Psoas muscle (tissue), 8 donors: ENCODE data around the gene PPP2R3A. TPM values are rescaled to one million over a fixed set of nuclear protein-coding genes. Genes with fewer than 3 reads are reported as not detected.
"Not testable (repeated sequence)": the region's sequence is repeated elsewhere in the genome, so short reads cannot be mapped to it uniquely, and the experiment has no call there.

Experiments
- ATAC-seq, 4 donors: fragments of 200-7000 bp; cut with Tn5 transposase; one replicate each; pipeline ENCODE4 v1.9.1; 2020; ENCODE audit warnings: moderate library complexity in 3 of 4, mild to moderate bottlenecking in 2 of 4
- DNase-seq, 2 donors: peaks; one replicate each; pipeline ENCODE4 v3.0.0-alpha.2; 2020
- H3K27ac ChIP-seq: fragments of 200-600 bp; one replicate; pipeline ENCODE4 v1.8.0; 2022
- H3K27me3 ChIP-seq, 3 donors: fragments of 200-600 bp in 1 of 3; one replicate each; pipeline versions ENCODE4 v1.6.1 to v1.8.0; 2013 to 2022; ENCODE audit warnings: low read length in 2 of 3, mild to moderate bottlenecking in 2 of 3, moderate library complexity in 1 of 3; ENCODE audit not compliant: insufficient read depth in 3 of 3
- H3K36me3 ChIP-seq, 2 donors: fragments of 200-600 bp in 1 of 2; one replicate each; pipeline versions ENCODE4 v1.6.1 to v1.8.0; 2013 to 2022; ENCODE audit warnings: low read depth in 1 of 2, mild to moderate bottlenecking in 1 of 2, moderate library complexity in 1 of 2; ENCODE audit not compliant: insufficient read depth in 1 of 2
- H3K4me1 ChIP-seq: fragments of 200-600 bp; one replicate; pipeline ENCODE4 v1.8.0; 2022
- H3K4me3 ChIP-seq: fragments of 200-600 bp; one replicate; pipeline ENCODE4 v1.8.0; 2022; ENCODE audit warnings: mild to moderate bottlenecking
- H3K9me3 ChIP-seq: fragments of 200-600 bp; one replicate; pipeline ENCODE4 v1.8.0; 2022
- CTCF ChIP-seq: fragments of 200-600 bp; IDR thresholded peaks from one replicate; pipeline ENCODE4 v1.8.0; 2022; ENCODE audit warnings: antibody characterized with exemption
- WGBS, 3 donors: extraction: QIAGEN DNeasy Blood & Tissue Kit; methylation state at CpG; one replicate each; pipeline versions ENCODE4 v1.1.6 to v1.1.7; 2013; 5-methylcytosine and 5-hydroxymethylcytosine counted together
- intact Hi-C, 2 donors: fragments of 100-400 bp; cut with DNase I; formaldehyde crosslinking; loops; one replicate each; pipeline versions ENCODE4 v1.11.0 to v1.14.2; 2022
- polyA plus RNA-seq, 3 donors: library from polyadenylated mRNA; stranded (reverse); fragments of 200-250 nt; gene quantifications; one replicate each; pipeline ENCODE4 v1.2.3, GENCODE V29; 2013
- total RNA-seq, 4 donors: library from RNA; stranded (reverse); fragmentation: NEBNext Ultra II Directional in 2 of 4; extraction: Animal tissue kit (Norgen Biotek cat#: 25700) in 2 of 4; gene quantifications; one replicate each; pipeline versions ENCODE4 v1.2.1 to v1.2.4, GENCODE V29; 2021 to 2023
- donor health status: healthy with polysubstance abuse.
- donor health status: DM: no; HTN: no; CAD: no; lungs with moderate emphysema.
- donor health status: Bipolar disorder and iron deficiency.
- donor health status: healthy.
- donor health status: DM: yes; HTN: yes; CAD: no.
- donor health status: DM: no; HTN: no; CAD: no.
- donor health status: DM: no; HTN: no; CAD: no.
- donor health status: DM: yes; HTN: yes; CAD: no.

The PPP2R3A gene
- total and polyA plus RNA-seq, 7 donors = 5.4 to 134 (median 45.5) TPM

GRCh38 chr3:136105044-136105443 is 139.5 kb downstream of the PPP2R3A start:
- no peak for DNase-seq
- no peak for ATAC-seq
- WGBS, 3 donors = 74 to 88% (median 81%) methylated on average over 4 of the region's 4 CpGs

GRCh38 chr3:136106101-136106500 is 140.6 kb downstream of the PPP2R3A start:
- DNase-seq (no peak), ATAC-seq (no peak)
- Histone ChIP-seq H3K27me3 (no peaks in the 10 kb centered on the region), H3K27ac (no peak overlapping the region), H3K4me1 (no peaks in the 10 kb centered on the region), H3K4me3 (no peak overlapping the region), H3K9me3 (no peaks in the 10 kb centered on the region), H3K36me3 (peaks cover 10 to 86% of the 10 kb centered on the region in 2 donors)
- no peak for TF ChIP-seq CTCF
- intact Hi-C loops = no loop called here
- 89 to 94% (median 92%) methylated on average over 6 of the region's 6 CpGs for WGBS, 3 donors

More at GRCh38 chr3:136105044-136105443, 139.5 kb downstream of the PPP2R3A start:
- no peak overlapping the region for H3K27ac ChIP-seq
- no peak overlapping the region for H3K4me3 ChIP-seq
- intact Hi-C loops = no loop called here
- no peaks in the 10 kb centered on the region for H3K27me3 ChIP-seq
- H3K36me3 ChIP-seq = peaks cover 10 to 88% of the 10 kb centered on the region in 2 donors
- no peak for TF ChIP-seq CTCF
- no peaks in the 10 kb centered on the region for H3K9me3 ChIP-seq
- H3K4me1 ChIP-seq = no peaks in the 10 kb centered on the region

GRCh38 chr3:136109499-136109898 is 144.0 kb downstream of the PPP2R3A start:
- H3K4me3 ChIP-seq = no peak overlapping the region
- intact Hi-C loops = no loop called here
- no peaks in the 10 kb centered on the region for H3K27me3 ChIP-seq
- no peak for TF ChIP-seq CTCF
- H3K36me3 ChIP-seq = peaks cover 11 to 91% of the 10 kb centered on the region in 2 donors
- H3K4me1 ChIP-seq = no peaks in the 10 kb centered on the region
- no peak overlapping the region for H3K27ac ChIP-seq
- no peaks in the 10 kb centered on the region for H3K9me3 ChIP-seq
- 92 to 95% (median 94%) methylated on average over 1 of the region's 1 CpG for WGBS, 3 donors
- no peak for DNase-seq
- ATAC-seq = no peak

GRCh38 chr3:136110481-136110880 is 145.0 kb downstream of the PPP2R3A start:
- no peak for TF ChIP-seq CTCF
- H3K4me3 ChIP-seq = no peak overlapping the region
- no peak overlapping the region for H3K27ac ChIP-seq
- H3K27me3 ChIP-seq = no peaks in the 10 kb centered on the region
- intact Hi-C loops = no loop called here
- no peak for ATAC-seq
- H3K9me3 ChIP-seq = no peaks in the 10 kb centered on the region
- no peak for DNase-seq
- H3K4me1 ChIP-seq = no peaks in the 10 kb centered on the region
- WGBS, 3 donors = 70 to 83% (median 74%) methylated on average over 2 of the region's 2 CpGs
- H3K36me3 ChIP-seq = peaks cover 11 to 86% of the 10 kb centered on the region in 2 donors

- TF ChIP-seq CTCF = no peak
- no peak overlapping the region for H3K4me3 ChIP-seq
- H3K9me3 ChIP-seq = no peaks in the 10 kb centered on the region
- intact Hi-C loops = no loop called here
- WGBS, 3 donors = 88 to 100% (median 100%) methylated on average over 2 of the region's 2 CpGs
- no peak overlapping the region for H3K27ac ChIP-seq
- H3K27me3 ChIP-seq = no peaks in the 10 kb centered on the region
- no peaks in the 10 kb centered on the region for H3K4me1 ChIP-seq
- peaks cover 7 to 47% of the 10 kb centered on the region in 2 donors for H3K36me3 ChIP-seq
- ATAC-seq = no peak
- no peak for DNase-seq
Observed at GRCh38 chr3:136114421-136114820, 148.9 kb downstream of the PPP2R3A start.

GRCh38 chr3:136119332-136119731 is 153.8 kb downstream of the PPP2R3A start:
- ATAC-seq, H3K9me3 ChIP-seq, H3K4me1 ChIP-seq, H3K4me3 ChIP-seq, H3K27me3 ChIP-seq, intact Hi-C loops, DNase-seq, H3K27ac ChIP-seq: not testable (repeated sequence)
- 97 to 100% (median 98%) methylated on average over 1 of the region's 1 CpG for WGBS, 3 donors
- H3K36me3 ChIP-seq = peaks cover 0 to 16% of the 10 kb centered on the region in 2 donors

GRCh38 chr3:136119783-136120182 is 154.3 kb downstream of the PPP2R3A start:
- intact Hi-C loops, DNase-seq, H3K4me1 ChIP-seq, H3K9me3 ChIP-seq, H3K4me3 ChIP-seq, H3K27me3 ChIP-seq, ATAC-seq, H3K27ac ChIP-seq: not testable (repeated sequence)
- 88 to 96% (median 93%) methylated on average over 5 of the region's 5 CpGs for WGBS, 3 donors
- peaks cover 0 to 13% of the 10 kb centered on the region in 2 donors for H3K36me3 ChIP-seq
